Measurements from ENCODE around the gene CD80.
A peak's percentile ranks its signal among the peaks of the same experiment; 100 is the strongest.

The CD80 gene

DNA sequence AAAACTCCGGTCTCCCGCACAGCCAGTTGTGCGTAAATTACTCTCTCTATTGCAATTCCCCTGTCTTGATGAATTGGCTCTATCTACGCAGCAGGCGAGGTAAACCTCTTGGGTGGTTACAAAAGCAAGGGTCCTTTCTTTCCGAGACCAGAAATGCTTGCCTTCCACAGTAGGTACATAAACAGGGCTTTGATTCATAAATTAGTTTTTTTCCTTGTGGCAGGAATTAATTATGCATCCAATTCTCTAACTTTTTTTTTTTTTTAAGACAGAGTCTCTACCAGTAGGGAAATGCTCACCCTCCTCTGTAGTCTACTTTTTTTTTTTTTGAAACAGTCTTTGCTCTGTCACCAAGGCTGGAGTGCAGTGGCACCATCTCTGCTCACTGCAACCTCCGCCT is 16.3 kb downstream of the CD80 start:
- no peak for DNase-seq

DNA sequence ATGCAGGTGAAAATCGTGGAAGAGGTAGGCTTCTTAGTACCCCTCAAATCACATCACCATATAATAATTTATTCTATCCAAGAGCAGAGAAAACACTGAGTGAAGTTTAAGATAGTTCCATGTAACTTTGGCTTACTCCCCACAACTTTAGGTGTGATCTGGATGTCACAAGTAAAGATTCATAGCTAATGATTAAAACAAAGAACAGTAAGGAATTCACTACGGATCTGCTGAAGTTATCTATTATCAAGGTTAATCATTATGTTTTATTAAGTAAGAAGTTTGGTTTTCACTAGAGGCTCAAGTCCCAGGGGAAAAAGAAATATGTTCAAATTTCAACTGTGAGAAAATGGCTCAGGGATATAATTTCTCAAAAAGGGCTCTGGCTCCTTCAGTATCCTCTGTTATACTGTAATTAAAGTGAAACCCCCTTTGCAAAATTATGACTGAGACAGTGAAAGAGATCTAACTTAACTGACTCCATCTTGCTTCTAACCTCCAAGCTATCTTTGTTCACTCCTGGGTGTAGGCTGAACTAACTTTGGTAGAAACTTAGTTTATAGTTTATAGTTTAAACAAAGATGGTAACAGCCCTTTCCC is 17.1 kb downstream of the CD80 start:
- DNase-seq, result no peak

DNA sequence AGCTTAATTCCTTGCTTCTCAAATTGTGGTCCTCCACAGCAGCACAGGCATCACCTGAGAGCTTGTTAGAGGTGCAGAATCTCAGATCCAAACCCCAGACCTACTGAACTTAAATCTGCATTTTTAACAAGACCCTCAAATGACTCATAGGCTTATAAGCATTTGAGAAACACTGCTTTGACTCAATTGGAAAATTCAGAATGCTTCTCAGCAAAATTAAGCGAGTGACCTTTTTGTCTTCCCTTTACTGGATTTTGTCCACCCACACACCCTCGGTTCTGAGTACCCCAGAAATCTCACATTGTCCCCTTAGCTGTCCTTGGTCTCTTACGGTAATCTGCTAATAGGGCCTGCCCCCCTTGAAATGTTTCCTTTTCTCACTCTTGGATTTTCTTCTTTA is 17.9 kb downstream of the CD80 start:
- no peak for DNase-seq

DNA sequence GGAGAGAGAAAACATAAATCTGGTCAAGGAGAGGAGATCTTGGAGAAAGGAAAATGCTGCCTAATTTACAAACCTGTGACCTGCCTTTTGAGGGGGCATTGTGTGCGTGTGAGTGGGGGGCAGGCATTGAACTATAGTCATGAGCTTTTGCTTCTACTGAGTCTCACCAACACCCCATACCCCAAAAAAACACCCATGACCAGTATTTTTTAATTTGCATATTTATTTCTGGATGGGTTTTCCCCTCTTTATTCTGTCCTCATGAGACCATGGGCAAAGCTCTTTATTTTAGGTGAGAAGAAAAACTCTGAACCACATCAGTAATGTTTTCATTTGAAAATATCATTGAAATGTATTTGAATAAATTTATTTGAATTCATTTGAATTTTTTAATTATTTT is 20.6 kb downstream of the CD80 start:
- no peak for DNase-seq

DNA sequence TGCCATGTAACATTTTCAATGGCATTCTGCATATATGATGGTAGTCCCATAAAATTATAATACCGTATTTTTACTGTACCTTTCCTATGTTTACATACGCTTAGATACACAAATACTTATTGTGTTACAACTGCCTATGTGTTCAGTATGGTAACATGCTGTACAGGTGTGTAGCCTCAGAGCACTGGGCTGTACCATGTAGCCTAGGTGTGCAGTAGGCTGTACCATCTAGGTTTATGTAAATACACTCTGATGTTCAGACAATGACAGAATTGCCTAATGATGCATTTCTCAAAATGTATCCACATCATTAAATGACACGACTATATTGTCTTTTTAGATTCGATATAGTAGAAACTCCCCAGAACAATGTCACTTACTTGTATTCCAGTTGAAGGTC is 22.7 kb downstream of the CD80 start:
- DNase-seq, result no peak

DNA sequence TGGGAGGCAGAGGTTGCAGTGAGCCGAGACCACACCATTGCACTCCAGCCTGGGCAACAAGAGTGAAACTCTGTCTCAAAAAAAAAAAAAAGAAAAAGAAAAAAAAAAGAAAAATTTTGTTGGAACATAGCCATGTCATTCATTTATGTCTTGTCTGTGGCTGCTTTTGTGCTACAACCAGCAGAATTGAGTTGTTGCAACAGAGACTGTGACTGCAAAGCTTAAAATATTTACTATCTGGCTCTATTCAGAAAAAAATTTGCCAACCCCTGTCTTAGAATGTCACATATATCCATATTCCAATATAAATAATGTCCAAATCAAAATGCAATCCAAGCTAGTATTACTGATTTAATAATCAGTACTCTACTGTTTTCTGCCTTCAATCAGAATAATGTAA is 25.1 kb downstream of the CD80 start:
- no peak for DNase-seq

DNA sequence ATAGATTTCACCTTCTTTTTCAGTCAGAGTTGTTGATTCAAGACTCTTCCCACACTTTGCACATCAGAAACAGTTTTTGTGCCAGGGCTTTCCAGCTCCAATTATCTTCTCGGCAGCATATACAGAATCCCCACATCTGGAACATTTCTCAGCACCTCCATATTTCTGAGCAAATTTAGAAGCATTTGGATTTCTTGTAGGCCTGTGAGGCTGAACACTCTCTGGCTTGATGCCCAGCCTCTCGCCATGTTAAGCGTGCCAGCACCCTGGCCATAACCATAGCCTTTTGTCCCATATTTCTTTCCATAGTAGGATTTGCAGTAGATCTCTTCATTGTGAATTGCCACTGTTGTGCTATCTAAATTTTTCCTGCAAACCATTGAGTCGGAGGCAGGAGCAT is 28.3 kb downstream of the CD80 start:
- DNase-seq, result no peak

DNA sequence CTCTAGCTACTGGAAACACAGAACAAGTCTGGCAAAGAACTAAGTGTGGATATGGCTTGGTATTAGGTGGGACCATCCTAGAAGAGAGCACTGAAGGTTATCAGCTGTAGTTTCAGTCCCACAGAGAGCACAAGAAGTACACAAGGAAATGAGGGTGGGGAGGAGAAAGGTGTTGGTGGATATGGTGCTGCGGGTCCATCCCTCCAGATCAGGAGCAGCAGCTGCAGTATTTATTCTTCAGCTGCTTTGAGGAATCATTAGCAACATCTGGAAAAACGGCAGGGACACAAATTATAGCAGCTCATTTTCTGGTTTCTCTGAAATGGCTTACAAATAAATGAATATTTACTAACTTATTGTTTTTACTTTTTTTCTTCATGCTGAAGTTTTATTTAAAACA is 29.0 kb downstream of the CD80 start:
- no peak for DNase-seq

DNA sequence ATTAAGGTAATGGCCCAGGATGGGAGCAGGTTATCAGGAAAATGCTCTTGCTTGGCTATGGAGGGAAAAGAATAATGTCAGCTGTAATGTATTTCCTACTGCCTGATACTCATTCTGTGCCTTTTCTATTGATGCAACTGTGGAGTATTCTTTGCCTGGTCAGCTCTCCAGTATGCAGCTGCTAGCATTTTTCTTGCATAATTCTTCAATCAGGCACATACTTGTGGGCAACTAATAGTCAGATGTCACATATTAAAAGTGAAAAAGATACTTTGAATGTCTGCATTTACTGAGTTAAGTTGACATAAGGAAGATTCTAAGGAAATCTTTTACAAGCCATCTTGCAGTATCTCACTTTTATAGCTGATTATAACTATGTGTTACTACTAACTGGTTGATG is 29.5 kb downstream of the CD80 start:
- DNase-seq, result no peak

DNA sequence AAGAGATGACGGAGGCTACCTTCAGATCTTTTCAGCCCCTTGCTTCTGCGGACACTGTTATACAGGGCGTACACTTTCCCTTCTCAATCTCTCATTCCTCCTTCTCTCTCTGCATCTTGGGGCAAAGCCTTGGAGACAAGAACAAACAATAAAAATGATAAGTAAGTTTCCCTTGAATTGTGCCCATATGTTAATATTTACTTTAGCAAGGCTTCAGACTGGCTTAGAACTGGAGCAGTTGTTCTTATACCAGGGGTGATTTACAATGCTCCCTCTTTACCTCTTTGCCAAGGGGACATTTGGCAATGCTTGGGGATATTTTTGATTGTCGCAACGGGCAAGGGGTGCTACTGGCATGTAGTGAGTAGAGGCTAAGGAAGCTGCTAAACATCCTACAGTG is 31.7 kb downstream of the CD80 start:
- no peak for DNase-seq

DNA sequence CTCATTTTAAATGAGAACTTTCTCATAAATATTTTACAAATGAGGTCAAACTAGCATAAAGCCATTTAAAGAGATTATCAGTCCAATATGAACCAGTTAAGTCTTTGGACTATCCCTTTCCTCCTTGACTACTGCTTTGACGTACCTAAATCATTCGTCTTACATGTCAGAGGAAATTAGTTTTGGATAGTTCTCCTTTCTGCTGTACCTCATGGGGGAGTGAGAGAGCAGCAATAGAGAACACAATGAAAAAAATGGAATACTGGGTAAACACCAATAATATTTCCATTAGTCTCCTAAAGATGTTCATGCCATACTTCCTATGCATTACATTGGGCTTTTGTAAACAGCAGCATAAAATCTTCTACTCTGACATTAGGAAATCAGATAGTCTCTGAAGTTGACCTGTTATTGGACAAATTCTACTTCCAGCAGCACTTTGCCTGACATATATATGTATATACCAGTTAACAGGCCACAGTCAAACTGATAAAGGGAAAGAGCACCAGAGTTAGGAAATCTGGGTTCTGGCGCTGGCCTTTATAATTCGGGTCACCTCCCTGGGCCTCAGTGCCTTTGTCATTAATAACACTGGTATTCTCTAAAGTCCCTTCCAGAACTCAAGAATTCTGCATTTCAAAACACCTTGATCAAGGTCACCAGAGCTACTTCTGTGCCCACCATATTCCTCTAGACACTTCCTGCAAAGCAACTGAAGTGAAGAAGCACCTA is 34.3 kb downstream of the CD80 start:
- peak; percentile 38 to 46 for DNase-seq

DNA sequence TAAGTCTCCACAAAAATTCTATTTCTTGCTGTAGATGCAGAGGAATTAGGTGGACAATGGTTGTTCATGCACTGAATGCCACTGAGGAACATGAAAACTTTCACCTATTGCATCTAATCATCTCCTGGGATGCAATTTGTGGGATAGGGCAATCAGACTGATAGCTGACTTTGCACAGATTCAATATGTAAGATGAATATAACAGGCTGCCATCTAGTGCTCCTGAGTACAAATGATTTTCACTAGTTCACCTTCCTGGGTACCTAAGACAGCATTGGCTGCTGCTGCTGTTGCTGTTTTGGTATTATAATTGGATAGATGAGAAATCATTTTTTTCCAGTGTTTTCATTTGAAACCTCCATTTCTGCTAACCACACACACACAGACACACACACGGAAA is 41.4 kb downstream of the CD80 start:
- DNase-seq, result no peak

DNA sequence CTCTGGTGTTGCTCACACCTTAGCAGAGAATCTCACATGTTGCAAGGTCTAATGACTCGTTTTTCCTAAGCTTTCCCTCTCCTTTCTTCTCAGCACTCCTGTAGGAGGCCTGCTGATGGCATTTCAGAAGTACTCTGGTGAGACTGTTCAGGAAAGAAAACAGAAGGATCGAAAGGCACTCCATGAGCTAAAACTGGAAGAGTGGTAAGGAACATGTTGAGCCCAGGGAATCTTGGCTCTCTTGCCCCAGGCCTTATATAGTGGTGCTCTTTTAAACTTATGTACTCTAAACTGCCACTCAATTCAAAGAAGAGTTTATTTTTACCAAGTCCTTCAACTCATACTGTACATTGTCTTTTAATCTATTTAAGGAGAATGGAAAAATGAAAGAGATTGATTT is 42.3 kb downstream of the CD80 start:
- no peak for DNase-seq

DNA sequence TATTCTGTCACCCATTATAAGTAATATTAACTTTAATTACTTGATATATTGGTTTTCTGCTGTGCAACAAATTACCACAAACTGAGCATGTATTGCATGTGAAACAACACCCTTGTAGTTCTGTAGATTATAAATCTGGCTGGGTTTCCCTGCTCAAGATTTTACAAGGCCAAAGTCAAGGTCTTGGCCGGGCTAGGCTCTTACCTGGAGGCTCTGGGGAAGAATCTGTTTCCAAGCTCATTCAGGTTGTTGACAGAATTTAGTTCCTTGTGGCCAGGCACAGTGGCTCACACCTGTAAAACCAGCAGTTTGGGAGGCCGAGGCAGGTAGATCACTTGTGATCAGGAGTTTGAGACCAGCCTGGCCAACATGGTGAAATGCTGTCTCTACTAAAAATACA is 44.8 kb downstream of the CD80 start:
- DNase-seq, result no peak

DNA sequence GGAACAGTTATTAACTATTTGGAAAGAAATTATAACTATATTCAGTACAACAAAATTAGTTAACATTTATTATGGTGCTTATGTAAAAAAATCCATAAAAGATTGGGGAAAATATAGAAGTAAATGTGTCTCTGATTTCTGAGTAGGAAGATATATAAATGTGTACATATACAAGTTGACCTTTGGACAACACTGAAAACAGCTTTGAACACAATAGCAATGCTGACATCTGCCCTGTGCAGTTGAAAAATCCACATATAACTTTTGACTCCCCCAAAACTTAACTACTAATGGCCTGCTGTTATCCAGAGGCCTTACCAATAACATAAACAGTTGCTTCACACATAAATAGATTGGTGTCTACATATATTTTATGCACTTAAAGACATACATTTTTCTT is 48.7 kb downstream of the CD80 start:
- DNase-seq, result no peak

DNA sequence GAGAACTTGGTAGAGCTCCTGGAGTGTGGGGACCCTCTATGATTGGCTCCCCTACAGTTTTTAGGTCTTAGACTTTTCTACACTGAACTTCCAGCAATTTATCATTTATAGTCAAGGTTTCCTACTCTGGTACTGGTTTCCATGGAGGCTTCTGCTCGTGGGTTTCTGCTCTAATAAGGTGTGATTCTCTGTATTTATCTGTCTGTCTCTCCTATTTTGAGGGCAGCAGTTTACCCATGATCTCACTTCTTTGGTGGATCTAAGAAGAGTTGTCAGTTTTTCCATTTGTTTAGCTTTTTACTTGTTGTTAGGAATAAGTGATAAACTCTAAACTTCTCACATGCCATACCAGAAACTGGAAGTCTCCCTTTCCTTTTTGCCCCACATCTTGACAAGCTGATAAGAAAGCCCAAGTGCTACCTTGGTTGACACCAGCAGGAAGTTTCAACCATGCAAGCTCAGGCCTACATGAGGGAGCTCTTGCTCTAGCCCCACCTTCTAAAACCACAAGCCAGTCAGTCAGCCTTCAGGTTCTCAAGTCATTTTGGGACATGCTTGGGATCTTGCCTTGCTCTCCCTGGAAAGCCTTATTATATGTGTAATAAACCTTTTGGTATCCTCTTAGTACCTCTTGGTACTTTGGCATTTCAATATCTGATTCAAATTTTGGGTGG is 51.1 kb downstream of the CD80 start:
- DNase-seq, result no peak

DNA sequence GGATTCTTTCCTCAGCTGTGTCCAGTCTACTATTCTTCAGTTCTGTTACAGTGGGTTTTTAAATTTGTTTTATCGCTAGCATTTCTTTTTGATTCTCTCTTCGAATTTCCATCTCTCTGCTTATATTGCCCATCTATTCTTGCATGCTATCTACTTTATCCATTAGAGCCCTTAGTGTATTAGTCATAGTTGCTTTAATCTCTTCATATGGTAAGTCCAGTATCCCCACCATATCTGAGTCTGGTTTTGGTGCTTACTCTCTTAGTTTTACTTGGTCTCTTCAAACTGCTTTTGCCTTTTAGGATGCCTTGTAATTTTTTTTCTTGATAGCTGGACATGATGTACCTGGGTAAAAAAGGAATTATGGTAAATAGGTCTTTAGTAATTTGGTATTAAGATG is 52.0 kb downstream of the CD80 start:
- DNase-seq, result no peak

DNA sequence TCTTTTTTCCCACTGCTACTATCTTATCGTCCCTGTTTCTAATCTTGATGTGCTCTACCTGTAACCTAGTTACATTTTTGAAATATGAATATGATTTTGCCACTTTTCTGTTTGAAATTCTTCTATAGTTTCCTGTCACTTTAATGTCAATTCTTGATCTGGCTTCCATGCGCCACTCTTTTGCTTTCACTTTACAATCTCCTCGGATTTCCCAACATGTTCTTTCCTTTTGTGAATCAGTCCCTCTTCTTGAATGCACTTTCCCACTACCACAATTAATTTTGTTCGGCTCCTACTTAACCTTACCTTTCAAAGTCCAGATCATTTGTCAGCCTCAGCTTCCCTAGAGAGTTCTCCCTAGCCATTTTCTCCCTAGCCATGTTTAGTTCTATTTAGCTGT is 52.8 kb downstream of the CD80 start:
- no peak for DNase-seq

DNA sequence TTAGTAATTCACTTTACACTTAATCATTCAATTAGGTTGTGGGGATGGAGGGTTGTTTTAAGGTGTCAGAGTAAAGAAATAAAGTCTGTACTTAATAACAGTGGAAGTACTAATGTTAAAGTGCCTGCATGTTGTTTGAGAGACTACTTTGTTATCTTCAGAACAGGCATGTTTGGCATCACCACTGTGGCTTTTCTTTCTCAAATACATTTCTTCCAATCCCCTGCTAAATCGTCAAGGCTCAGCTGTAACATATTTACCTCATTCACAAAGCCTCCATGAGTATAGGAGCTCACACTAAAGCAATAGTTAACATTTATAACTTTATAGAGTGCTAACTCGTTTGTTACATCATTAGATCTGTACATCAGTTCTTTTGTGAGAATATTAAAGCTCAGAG is 58.5 kb downstream of the CD80 start:
- DNase-seq, result no peak

DNA sequence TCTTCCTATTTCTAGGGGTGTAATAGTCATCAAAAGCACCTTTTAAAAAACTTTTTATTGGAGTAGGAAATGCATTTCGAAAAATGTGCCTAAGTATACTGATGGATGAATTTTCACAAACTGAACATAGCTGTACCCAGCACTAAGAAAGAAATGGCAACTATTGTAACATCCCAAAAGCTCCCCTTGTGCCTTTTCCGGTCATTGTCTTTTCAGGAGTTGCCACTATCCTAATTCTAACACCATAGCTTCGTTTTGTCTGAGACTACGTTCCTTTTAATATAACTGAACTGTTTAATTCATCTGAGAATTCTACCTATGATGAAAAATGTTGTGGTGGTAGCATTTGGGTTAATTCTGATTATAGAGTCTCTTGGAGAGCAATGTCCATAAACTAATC is 59.1 kb downstream of the CD80 start:
- DNase-seq, result no peak

DNA sequence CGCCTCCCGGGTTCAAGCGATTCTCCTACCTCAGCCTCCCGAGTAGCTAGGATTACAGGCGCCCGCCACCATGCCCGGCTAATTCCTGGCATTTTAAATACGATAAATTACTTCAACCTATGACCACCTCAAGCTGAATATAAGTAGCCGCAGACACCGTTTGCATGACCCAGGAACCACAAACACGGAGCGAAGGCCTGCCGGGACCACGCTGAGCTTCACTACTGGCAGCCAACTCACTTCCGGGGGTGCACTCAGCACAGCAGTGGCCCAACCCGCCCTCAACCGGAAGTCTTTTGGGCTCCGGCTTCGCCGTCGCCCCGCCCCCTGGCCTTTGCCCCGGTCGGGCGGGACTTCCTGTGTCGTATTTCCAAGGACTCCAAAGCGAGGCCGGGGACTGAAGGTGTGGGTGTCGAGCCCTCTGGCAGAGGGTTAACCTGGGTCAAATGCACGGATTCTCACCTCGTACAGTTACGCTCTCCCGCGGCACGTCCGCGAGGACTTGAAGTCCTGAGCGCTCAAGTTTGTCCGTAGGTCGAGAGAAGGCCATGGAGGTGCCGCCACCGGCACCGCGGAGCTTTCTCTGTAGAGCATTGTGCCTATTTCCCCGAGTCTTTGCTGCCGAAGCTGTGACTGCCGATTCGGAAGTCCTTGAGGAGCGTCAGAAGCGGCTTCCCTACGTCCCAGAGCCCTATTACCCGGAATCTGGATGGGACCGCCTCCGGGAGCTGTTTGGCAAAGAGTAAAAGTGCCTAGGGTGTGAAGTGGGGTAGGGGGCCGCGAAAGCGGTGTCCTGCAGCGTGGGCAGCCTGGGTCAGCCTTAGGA is 61.0 kb downstream of the CD80 start, which contains the start of gene TIMMDC1:
TIMMDC1 (plus strand) TSS at position 362 of the 826 bp plus-strand sequence; CDS start at position 549, 187 bp downstream.
- DNase-seq, result peak; percentile 97 to 98

DNA sequence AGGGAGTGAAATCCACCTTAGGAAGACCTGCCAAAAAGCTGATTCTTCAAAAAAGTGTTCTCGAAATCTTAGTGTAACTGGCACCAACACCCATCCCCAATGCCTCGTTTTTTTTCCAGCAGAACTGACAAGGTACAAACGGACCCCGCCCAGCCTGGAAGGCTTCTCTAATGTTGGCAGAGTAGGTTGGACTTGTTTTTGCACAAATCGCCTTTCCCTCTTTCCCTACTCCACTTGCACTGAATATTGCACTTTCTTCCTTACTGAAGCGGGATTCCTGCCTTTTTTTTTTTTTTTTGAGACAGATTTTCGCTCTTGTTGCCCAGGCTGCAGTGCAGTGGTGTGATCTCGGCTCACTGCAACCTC is 61.6 kb downstream of the CD80 start:
- no peak for DNase-seq

DNA sequence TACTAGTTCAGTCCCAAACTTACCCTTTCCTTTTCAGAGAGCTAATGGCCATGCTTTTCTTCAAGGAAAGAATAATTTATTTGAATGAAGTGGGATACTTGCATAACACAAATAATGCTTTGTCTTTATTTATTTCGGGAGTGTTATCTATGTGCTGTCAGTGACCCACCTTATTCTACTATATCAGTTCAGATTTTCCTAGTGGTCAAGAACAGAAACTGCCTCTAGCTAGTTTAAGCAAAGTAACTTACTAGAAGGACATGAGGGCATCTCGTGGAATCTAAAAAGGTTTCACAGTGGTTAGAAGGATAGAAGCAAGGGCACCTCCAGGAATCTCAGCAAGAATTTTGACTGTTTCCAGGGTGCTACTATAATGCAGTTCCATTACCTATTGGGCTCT is 64.8 kb downstream of the CD80 start:
- no peak for DNase-seq

DNA sequence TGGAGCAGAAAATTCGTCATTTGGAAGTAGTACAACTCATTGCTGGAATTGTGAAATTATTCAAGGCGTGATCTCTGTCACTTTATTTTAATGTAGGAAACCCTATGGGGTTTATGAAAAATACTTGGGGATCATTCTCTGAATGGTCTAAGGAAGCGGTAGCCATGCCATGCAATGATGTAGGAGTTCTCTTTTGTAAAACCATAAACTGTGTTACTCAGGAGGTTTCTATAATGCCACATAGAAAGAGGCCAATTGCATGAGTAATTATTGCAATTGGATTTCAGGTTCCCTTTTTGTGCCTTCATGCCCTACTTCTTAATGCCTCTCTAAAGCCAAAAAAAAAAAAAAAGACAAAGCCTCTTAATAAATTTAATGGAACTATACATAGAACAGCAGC is 66.6 kb downstream of the CD80 start:
- DNase-seq, result peak in 1 of 2 donors; percentile 23

Measured in inflammatory macrophage treated with lipopolysaccharide for 1 hour (primary cell).